ENCODE results near the gene HDDC3. TPM values are rescaled to one million over a fixed set of nuclear protein-coding genes. Genes with fewer than 3 reads are reported as not detected.

The HDDC3 gene
- total and polyA plus RNA-seq, 3 donors from 2014 or later: 12.1 to 18.3 (median 16.7) TPM

- H3K9me3 ChIP-seq: no peaks in the 10 kb centered on the region
- no peaks in the 10 kb centered on the region for H3K27me3 ChIP-seq
- intact Hi-C loops (cut with DNase I; ENCODE audit: low total_unique reads): no loop called here
- H3K4me3 ChIP-seq: no peak overlapping the region
- H3K27ac ChIP-seq: no peak overlapping the region
- no peak for TF ChIP-seq POLR2A (IDR thresholded peaks at IDR 0.05)
- no peak for TF ChIP-seq CTCF (IDR thresholded peaks at IDR 0.05)
- DNase-seq: no peak
- H3K4me1 ChIP-seq: peaks cover 18% of the 10 kb centered on the region
- WGBS, 2 donors: 92 to 95% methylated on average over 9 of the region's 9 CpGs
- no peaks in the 10 kb centered on the region for H3K36me3 ChIP-seq (ENCODE audit: low read depth, missing control alignments)
Measured at GRCh38 chr15:90904746-90905145, 27.6 kb downstream of the HDDC3 start.

GRCh38 chr15:90903733-90904536 is 28.4 kb downstream of the HDDC3 start:
- Histone ChIP-seq H3K27ac (peak overlapping the region; percentile 71 to 94), H3K9me3 (no peaks in the 10 kb centered on the region), H3K36me3 (ENCODE audit: low read depth, missing control alignments) (no peaks in the 10 kb centered on the region), H3K4me3 (peak overlapping the region; percentile 65 to 74), H3K27me3 (no peaks in the 10 kb centered on the region), H3K4me1 (peaks cover 18% of the 10 kb centered on the region)
- peak; percentile 46 for DNase-seq
- WGBS, 2 donors: 54 to 67% methylated on average over 14 to 18 of the region's 18 CpGs
- no peak for TF ChIP-seq CTCF (IDR thresholded peaks at IDR 0.05)
- no peak for TF ChIP-seq POLR2A (IDR thresholded peaks at IDR 0.05)
- intact Hi-C loops (cut with DNase I; ENCODE audit: low total_unique reads): no loop called here

- no peaks in the 10 kb centered on the region for H3K9me3 ChIP-seq
- H3K27me3 ChIP-seq: no peaks in the 10 kb centered on the region
- peaks cover 18% of the 10 kb centered on the region for H3K4me1 ChIP-seq
- H3K4me3 ChIP-seq: peak within 1 kb of the TSS; percentile 65 to 74
- no peak for TF ChIP-seq POLR2A (IDR thresholded peaks at IDR 0.05)
- no peak for TF ChIP-seq CTCF (IDR thresholded peaks at IDR 0.05)
- no peaks in the 10 kb centered on the region for H3K36me3 ChIP-seq (ENCODE audit: low read depth, missing control alignments)
- WGBS, 2 donors: 0% methylated on average over 17 to 64 of the region's 81 CpGs
- intact Hi-C loops (cut with DNase I; ENCODE audit: low total_unique reads): no loop called here
- H3K27ac ChIP-seq: peak within 1 kb of the TSS; percentile 76 to 94
- DNase-seq: peak; percentile 53
Measured at GRCh38 chr15:90902840-90903732, 29.3 kb downstream of the HDDC3 start, which contains the start of gene MAN2A2. Gene MAN2A2 (plus strand): TSS chr15:90903302. CDS start chr15:90904208, 906 bp downstream.

- H3K27me3 ChIP-seq: no peaks in the 10 kb centered on the region
- H3K4me3 ChIP-seq: peak overlapping the region; percentile 56 to 74
- peak; percentile 50 to 76 (median 74) for TF ChIP-seq CTCF (IDR thresholded peaks at IDR 0.05)
- no peak for TF ChIP-seq POLR2A (IDR thresholded peaks at IDR 0.05)
- peaks cover 12% of the 10 kb centered on the region for H3K4me1 ChIP-seq
- intact Hi-C loops (cut with DNase I; ENCODE audit: low total_unique reads): no loop called here
- DNase-seq: peak; percentile 87
- no peaks in the 10 kb centered on the region for H3K36me3 ChIP-seq (ENCODE audit: low read depth, missing control alignments)
- peak overlapping the region; percentile 76 to 94 for H3K27ac ChIP-seq
- 0% methylated on average over 23 to 39 of the region's 71 CpGs for WGBS, 2 donors
- H3K9me3 ChIP-seq: no peaks in the 10 kb centered on the region
Measured at GRCh38 chr15:90902040-90902839, 30.1 kb downstream of the HDDC3 start.

All from testis (tissue), 3 donors.